ENCODE data around the gene LMNTD1.

DNA sequence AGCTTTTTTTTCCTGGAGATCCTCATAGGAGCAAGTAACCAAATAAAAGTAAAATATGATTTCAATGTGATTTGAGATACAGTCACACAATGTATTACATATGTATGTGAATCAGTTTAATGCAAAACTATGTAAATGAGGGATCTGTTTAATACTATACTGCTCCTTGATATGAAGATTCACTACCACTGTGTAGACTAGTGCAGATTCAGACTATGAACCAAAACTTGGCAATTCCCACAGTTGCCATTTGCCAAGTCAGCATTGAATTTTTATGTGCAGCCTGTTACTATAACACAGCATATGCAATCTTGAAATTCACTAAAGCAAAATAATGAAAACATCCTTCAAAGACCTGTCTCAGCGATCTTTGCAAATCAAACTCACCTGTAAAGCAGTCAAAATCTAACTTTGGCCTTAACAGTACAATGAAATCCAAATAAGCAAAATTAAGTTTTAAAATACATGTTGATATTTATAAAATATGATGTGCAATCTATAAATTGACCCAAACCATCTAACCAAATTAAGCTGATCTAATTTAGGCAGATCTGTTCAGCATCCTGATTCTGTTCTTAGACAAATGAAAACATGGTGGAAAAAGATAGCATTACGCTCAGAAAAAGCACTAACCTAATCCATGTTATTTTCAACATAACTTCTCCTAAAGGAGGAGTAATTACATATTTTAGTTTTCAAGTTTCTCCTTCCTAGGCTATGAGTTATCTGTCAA is 25.5 kb upstream of the LMNTD1 start:
- TF ChIP-seq, protein P1, sequence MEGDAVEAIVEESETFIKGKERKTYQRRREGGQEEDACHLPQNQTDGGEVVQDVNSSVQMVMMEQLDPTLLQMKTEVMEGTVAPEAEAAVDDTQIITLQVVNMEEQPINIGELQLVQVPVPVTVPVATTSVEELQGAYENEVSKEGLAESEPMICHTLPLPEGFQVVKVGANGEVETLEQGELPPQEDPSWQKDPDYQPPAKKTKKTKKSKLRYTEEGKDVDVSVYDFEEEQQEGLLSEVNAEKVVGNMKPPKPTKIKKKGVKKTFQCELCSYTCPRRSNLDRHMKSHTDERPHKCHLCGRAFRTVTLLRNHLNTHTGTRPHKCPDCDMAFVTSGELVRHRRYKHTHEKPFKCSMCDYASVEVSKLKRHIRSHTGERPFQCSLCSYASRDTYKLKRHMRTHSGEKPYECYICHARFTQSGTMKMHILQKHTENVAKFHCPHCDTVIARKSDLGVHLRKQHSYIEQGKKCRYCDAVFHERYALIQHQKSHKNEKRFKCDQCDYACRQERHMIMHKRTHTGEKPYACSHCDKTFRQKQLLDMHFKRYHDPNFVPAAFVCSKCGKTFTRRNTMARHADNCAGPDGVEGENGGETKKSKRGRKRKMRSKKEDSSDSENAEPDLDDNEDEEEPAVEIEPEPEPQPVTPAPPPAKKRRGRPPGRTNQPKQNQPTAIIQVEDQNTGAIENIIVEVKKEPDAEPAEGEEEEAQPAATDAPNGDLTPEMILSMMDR (conservative IDR thresholded peaks at IDR 0.05), result no peak
- TF ChIP-seq EZH2 (IDR thresholded peaks at IDR 0.05; ENCODE audit: low read depth), result no peak

Measured in PC-9 (cell line).